Fibroblast of lung (primary cell): Measurements from ENCODE around the gene MISP3. TPM values are rescaled to one million over a fixed set of nuclear protein-coding genes. Genes with fewer than 3 reads are reported as not detected.

Experiments
- DNase-seq, 2 donors: peaks; one replicate each; pipeline versions ENCODE4 v3.0.0 to v3.0.0-alpha.2; 2010; ENCODE audit warnings: low read depth in 2 of 2
- H2AFZ ChIP-seq: 2 replicates; pipeline ENCODE4 v1.5.1; 2012; ENCODE audit warnings: low read length, control low read depth, inconsistent platforms
- H3K27ac ChIP-seq: 2 replicates; pipeline ENCODE4 v1.5.1; 2011; ENCODE audit warnings: low read length, control low read depth; ENCODE audit not compliant: insufficient read depth
- H3K27me3 ChIP-seq: 2 replicates; pipeline ENCODE4 v1.5.1; 2011; ENCODE audit warnings: mild to moderate bottlenecking, low read length; ENCODE audit not compliant: control insufficient read depth, insufficient read depth
- H3K36me3 ChIP-seq: 2 replicates; pipeline ENCODE4 v1.5.1; 2011; ENCODE audit warnings: low read length; ENCODE audit not compliant: control insufficient read depth, insufficient read depth
- H3K4me1 ChIP-seq: 2 replicates; pipeline ENCODE4 v1.5.1; 2011; ENCODE audit warnings: low read length; ENCODE audit not compliant: control insufficient read depth, insufficient read depth; ENCODE audit errors: extremely low read depth
- H3K4me2 ChIP-seq: 2 replicates; pipeline ENCODE4 v1.5.1; 2011; ENCODE audit warnings: low read length, control low read depth; ENCODE audit not compliant: insufficient read depth; ENCODE audit errors: extremely low read depth
- H3K4me3 ChIP-seq, 4 experiments: fragments of 200-600 bp in 1 of 4; sonication (generic) in 1 of 4; replicated peaks in 1 of 4; 2 replicates each; pipeline ENCODE4 v1.5.1; 2011 to 2016; ENCODE audit warnings: low read length in 4 of 4, low read depth in 3 of 4, mild to moderate bottlenecking in 3 of 4, control low read depth in 2 of 4, inconsistent platforms in 1 of 4, mixed read lengths in 1 of 4; ENCODE audit not compliant: insufficient read depth in 1 of 4; ENCODE audit errors: control extremely low read depth in 1 of 4
- H3K79me2 ChIP-seq: 2 replicates; pipeline ENCODE4 v1.5.1; 2012; ENCODE audit warnings: mild to moderate bottlenecking, low read length, inconsistent platforms; ENCODE audit not compliant: control insufficient read depth, insufficient read depth
- H3K9ac ChIP-seq: 2 replicates; pipeline ENCODE4 v1.5.1; 2011; ENCODE audit warnings: mild to moderate bottlenecking, low read length, control low read depth; ENCODE audit not compliant: insufficient read depth
- H3K9me3 ChIP-seq: 2 replicates; pipeline ENCODE4 v1.5.1; 2012; ENCODE audit warnings: low read depth, low read length; ENCODE audit not compliant: control insufficient read depth, insufficient read depth
- H4K20me1 ChIP-seq: 2 replicates; pipeline ENCODE4 v1.5.1; 2011; ENCODE audit warnings: low read length; ENCODE audit not compliant: control insufficient read depth, insufficient read depth; ENCODE audit errors: extremely low read depth
- EZH2 ChIP-seq: IDR thresholded peaks from 2 replicates; pipeline ENCODE4 v1.5.1; 2012; ENCODE audit warnings: low read length, control low read depth, mild to moderate bottlenecking; ENCODE audit errors: missing control alignments
- polyA plus RNA-seq, 2 donors: library from polyadenylated mRNA; depleted of rRNA in 1 of 2; stranded (reverse) in 1 of 2; unstranded in 1 of 2; fragments of >200 nt; gene quantifications; 2 replicates each; pipeline ENCODE4 v1.2.1, GENCODE V29; 2011 to 2012; ENCODE audit warnings: missing spikeins in 1 of 2
- total RNA-seq: library from RNA; depleted of rRNA; stranded (reverse); fragments of >200 nt; gene quantifications from 2 replicates; pipeline ENCODE4 v1.2.1, GENCODE V29; 2014
- TF ChIP-seq, protein P1 (sequence below), 2 donors: IDR thresholded peaks in 1 of 2; conservative IDR thresholded peaks in 1 of 2; 1 replicate in 1 of 2; 2 replicates in 1 of 2; pipeline ENCODE4 v1.5.1; 2011 to 2012; ENCODE audit warnings: low read length in 2 of 2, control low read depth in 1 of 2, inconsistent platforms in 1 of 2, low read depth in 1 of 2, mild to moderate bottlenecking in 1 of 2

MISP3 gene
- total and polyA plus RNA-seq, 2 donors (not counting 1 experiment from before 2014, with no cell fraction given): 0.33 to 0.83 TPM

- Histone ChIP-seq H3K9me3 (no peaks in the 10 kb centered on the region), H3K4me1 (peaks cover 2% of the 10 kb centered on the region), H3K36me3 (peaks cover 11% of the 10 kb centered on the region), H3K9ac (peak overlapping the region; percentile 46), H3K79me2 (no peaks in the 10 kb centered on the region), H3K4me3 (peak overlapping the region; percentile 35 to 61 (median 56)), H4K20me1 (no peaks in the 10 kb centered on the region), H3K27ac (no peak overlapping the region), H3K27me3 (no peaks in the 10 kb centered on the region), H2AFZ (no peak overlapping the region), H3K4me2 (peak overlapping the region; percentile 82)
- TF ChIP-seq EZH2: no peak
- TF ChIP-seq, protein P1, sequence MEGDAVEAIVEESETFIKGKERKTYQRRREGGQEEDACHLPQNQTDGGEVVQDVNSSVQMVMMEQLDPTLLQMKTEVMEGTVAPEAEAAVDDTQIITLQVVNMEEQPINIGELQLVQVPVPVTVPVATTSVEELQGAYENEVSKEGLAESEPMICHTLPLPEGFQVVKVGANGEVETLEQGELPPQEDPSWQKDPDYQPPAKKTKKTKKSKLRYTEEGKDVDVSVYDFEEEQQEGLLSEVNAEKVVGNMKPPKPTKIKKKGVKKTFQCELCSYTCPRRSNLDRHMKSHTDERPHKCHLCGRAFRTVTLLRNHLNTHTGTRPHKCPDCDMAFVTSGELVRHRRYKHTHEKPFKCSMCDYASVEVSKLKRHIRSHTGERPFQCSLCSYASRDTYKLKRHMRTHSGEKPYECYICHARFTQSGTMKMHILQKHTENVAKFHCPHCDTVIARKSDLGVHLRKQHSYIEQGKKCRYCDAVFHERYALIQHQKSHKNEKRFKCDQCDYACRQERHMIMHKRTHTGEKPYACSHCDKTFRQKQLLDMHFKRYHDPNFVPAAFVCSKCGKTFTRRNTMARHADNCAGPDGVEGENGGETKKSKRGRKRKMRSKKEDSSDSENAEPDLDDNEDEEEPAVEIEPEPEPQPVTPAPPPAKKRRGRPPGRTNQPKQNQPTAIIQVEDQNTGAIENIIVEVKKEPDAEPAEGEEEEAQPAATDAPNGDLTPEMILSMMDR (conservative IDR thresholded peaks at IDR 0.05 in 1 of 2, IDR thresholded peaks at IDR 0.05 in 1 of 2; ENCODE audit: low read depth in 1 of 2, low read length in 2 of 2): no peak
- DNase-seq: peak; percentile 64 to 79
These were observed 17.3 kb downstream of the MISP3 start for GRCh38 chr19:14089662-14090508.

DNA sequence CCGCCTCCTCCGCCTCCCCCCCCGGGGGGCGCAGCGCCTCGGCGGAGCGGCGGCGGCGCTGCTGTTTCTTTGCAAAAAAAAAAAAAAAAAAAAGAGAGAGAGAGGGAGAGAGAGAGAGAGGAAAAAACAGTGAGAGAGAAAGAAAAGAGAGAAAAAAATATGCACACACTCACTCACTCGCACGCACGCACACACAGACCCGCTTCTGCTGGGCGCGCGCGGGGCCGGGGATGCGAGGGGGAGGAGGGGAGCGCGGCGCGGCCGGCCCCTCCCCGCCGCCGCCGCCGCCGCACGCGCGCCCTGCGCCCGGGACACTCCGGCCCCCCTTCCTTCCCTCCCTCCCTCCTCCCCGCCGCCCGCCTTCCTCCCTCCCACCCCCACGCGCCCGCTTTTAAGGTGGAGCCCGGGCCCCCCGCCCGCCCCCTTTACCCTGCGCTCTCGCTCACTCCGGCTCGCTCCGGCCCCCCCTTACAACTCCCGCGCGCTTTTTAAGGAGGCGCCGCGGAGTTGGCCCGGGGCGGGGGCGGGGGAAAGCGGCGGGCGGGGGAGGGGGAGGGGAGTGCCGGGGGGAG lies 18.0 kb downstream of the MISP3 start, which contains the start of gene SAMD1:
SAMD1 (minus strand) TSS at position 243 of the 572 bp plus-strand sequence.
- Histone ChIP-seq H3K4me2 (peak within 1 kb of the TSS; percentile 97), H3K9ac (peak within 1 kb of the TSS; percentile 66), H3K27me3 (no peaks in the 10 kb centered on the region), H3K27ac (peak within 1 kb of the TSS; percentile 73), H3K4me1 (peaks cover 2% of the 10 kb centered on the region), H4K20me1 (no peaks in the 10 kb centered on the region), H3K4me3 (peak within 1 kb of the TSS; percentile 81 to 88 (median 83)), H2AFZ (no peak within 1 kb of the TSS), H3K9me3 (no peaks in the 10 kb centered on the region), H3K36me3 (peaks cover 11% of the 10 kb centered on the region), H3K79me2 (no peaks in the 10 kb centered on the region)
- TF ChIP-seq, protein P1 (conservative IDR thresholded peaks at IDR 0.05 in 1 of 2, IDR thresholded peaks at IDR 0.05 in 1 of 2; ENCODE audit: low read depth in 1 of 2, low read length in 2 of 2): no peak
- DNase-seq: peak; percentile 88 to 94

- Histone ChIP-seq H3K36me3 (peaks cover 11% of the 10 kb centered on the region), H4K20me1 (no peaks in the 10 kb centered on the region), H3K79me2 (no peaks in the 10 kb centered on the region), H3K27me3 (no peaks in the 10 kb centered on the region), H2AFZ (no peak overlapping the region), H3K9ac (peak overlapping the region; percentile 66), H3K4me1 (peaks cover 2% of the 10 kb centered on the region), H3K27ac (peak overlapping the region; percentile 73), H3K9me3 (no peaks in the 10 kb centered on the region), H3K4me3 (peak overlapping the region; percentile 81 to 88 (median 83)), H3K4me2 (peak overlapping the region; percentile 97)
- peak; percentile 67 to 79 for DNase-seq
- TF ChIP-seq, protein P1 (conservative IDR thresholded peaks at IDR 0.05 in 1 of 2, IDR thresholded peaks at IDR 0.05 in 1 of 2; ENCODE audit: low read depth in 1 of 2, low read length in 2 of 2): peak; percentile 29 to 43
- no peak for TF ChIP-seq EZH2
These were observed 18.7 kb downstream of the MISP3 start for GRCh38 chr19:14091081-14091812.
